ENCODE results near the gene TNIP2.
"Not testable (repeated sequence)": the region's sequence is repeated elsewhere in the genome, so short reads cannot be mapped to it uniquely, and the experiment has no call there.

The TNIP2 gene

DNA sequence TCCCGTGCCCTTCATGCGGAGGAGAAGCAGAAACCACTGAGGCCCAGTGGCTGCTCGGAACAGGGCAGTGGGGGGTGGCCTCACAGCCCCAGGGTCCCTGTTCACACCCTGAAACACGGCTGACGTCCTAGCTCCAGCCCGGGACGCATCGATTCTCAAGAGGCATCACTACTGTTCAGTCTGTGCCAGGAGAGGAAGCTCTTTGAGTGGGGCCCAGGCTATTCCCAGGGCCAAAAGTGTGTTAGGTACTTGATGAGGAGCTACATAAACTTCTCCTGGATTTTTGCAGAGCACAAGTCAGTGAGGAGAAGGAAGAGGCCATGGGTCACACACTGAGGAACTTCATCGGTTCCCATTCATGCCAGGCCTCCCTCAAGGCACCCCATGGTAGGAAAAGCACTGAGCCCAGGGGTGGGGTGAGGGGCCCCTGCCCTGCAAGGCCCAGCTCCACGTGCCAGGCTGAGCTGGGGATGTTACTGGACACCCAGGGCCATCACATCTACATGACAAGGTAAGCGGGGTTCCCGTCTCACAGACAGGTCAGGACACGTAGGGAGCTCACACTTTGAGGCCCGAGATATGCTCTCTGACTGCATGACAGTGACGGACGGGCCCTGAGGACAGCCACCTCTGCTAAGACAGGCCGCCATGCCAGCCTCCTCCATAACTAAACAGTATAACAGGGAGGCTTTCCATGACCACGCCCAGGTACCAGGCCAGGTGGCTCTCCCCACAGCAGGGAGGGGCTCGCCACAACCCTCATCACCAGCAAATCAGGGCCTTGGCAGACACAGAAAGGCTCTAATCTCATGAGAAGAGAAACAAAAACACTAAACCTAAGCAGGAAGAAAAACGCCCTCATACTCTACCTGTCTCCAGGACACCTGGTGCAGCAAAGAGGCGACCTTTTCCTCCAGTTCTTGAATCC lies 12.4 kb downstream of the TNIP2 start:
- no peak for DNase-seq

GRCh38 chr4:2742823-2743517 lies 13.2 kb downstream of the TNIP2 start:
- DNase-seq, result no peak

GRCh38 chr4:2742081-2742822 lies 13.9 kb downstream of the TNIP2 start:
- DNase-seq, result no peak

GRCh38 chr4:2741626-2742025 lies 14.5 kb downstream of the TNIP2 start:
- no peak for DNase-seq

GRCh38 chr4:2738296-2738695 lies 17.8 kb downstream of the TNIP2 start:
- DNase-seq, result not testable (repeated sequence)

DNA sequence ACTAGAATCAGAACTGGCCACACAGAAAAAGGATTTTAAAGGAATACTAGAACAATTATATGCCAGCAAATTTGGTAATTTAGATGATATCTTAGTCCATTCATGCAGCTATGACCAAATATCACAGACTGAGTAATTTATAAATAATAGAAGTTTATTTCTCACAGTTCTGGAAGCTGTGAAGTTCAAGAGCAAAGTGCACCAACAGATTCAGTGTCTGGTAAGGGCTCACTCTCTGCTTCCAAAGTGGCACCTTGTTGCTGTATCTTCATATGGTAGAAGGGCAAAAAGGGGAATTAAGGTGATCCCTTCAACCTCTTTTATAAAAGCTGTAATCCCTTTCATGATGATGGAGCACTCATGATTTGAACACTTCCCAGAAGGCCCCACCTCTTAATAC lies 20.3 kb downstream of the TNIP2 start:
- DNase-seq, result no peak

DNA sequence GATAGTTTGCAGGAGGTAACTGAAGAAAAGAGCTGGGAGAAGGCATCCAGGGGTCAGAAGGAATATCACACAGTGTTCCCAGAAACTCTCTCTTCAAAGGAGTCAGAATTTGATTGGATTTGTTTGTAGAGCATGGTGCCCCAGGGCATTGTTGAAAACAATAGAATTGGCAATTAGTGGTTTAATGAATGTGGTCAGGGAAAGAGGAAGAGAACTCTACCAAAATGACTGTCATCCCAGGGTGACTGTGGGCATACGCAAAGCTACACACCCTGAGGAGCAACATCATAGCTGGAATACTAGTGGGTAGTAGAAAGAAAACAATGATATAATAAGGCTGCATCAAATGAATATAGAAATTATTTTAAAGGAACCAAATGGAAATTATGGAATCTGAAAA lies 21.5 kb downstream of the TNIP2 start:
- DNase-seq, result no peak

DNA sequence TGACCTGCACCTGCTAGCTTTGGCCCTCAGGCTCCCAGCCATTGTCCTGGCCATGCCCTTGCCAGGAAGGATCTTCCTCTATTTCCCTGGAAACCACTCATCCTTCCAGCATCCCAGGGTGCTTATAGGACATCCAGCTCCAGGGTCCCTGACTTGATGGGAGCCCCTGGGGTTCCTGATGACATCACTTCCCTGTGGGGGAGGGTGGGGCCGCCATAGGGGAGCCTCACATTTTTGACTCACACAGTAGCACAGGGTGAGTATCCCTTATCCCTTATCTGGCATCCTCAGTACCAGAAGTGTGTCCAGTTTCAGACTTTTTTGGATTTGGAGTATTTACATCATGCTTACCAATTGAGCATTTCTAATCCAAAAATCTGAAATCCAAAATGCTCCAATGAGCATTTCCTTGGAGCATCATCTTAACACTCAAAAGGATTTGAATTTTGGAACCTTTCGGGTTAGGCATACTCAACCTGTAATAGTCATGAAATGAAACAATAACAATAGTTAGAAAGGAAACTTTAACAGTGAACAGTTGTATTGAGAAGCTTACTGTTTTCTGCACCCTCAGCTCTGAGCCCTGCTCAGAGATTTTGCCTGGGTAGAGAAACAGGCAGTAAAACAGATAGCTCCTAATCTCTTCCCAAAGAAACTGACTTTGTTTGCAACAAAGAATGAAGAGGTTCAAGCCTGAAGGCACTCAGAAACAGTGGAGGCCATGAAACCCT lies 22.1 kb downstream of the TNIP2 start:
- no peak for DNase-seq

GRCh38 chr4:2733001-2733843 lies 22.9 kb downstream of the TNIP2 start:
- no peak for DNase-seq

GRCh38 chr4:2732526-2732925 lies 23.6 kb downstream of the TNIP2 start:
- no peak for DNase-seq

DNA sequence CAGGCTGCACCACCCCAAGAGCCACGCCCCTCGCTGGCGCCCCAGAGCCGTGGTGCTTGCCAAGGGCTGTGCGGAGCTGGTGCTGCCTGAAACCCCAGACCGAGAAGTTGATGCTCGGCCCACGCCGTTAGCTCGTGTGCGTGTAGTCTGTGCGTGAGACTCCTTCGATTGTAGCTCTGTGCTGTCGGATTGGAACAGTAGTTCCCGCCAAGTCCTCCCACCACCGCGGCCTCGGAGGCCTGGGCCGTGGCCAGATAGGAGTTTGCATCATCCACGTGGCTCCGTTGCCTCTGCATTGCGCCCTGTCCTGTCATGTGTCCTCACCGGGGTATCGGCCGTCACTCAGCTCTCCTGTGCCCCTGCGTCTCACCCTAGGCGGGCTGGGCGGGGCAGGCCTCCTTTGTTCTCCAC lies 24.2 kb downstream of the TNIP2 start:
- no peak for DNase-seq

- DNase-seq, result no peak
Measured at GRCh38 chr4:2729533-2729875, 26.6 kb downstream of the TNIP2 start.

- no peak for DNase-seq
Measured at GRCh38 chr4:2728806-2729532, 27.2 kb downstream of the TNIP2 start.

DNA sequence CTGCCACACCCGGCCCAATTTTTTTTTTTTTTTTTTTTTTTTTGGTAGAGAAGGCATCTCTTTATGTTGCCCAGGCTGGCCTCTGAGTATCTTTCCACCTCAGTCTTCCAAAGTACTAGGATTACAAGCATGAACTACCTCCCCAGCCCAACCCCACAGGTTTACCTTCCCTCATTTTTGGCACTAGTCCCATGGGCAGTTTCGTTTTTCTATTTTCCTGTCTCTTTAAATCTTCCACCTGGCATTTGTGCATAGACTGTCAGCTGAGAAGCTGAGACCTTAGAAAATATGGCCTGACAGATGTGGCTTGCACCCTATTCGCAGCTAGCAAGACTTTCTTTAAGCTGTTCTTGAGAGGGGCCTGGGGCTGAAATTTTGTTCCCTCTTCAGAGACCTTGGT lies 27.9 kb downstream of the TNIP2 start:
- no peak for DNase-seq

GRCh38 chr4:2726881-2727280 lies 29.3 kb downstream of the TNIP2 start:
- DNase-seq, result not testable (repeated sequence)

DNA sequence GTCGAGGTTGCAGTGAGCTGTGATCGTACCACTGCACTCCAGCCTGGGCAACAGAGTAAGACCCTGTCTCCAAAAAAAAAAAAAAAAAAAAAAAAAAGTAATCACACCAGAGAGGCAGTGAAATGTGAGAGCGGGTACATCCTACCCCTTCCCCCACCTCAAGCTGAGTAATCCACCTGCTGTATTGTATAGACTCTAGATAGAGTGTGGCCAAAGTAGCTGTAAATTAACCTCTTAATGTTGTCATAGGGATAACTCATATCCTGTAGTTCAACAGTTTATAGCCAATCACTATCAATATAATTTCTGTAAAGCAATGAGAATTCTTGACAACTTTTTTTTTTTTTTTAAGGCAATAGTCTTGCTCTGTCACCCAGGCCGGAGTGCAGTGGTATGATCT lies 30.8 kb downstream of the TNIP2 start:
- DNase-seq, result no peak

DNA sequence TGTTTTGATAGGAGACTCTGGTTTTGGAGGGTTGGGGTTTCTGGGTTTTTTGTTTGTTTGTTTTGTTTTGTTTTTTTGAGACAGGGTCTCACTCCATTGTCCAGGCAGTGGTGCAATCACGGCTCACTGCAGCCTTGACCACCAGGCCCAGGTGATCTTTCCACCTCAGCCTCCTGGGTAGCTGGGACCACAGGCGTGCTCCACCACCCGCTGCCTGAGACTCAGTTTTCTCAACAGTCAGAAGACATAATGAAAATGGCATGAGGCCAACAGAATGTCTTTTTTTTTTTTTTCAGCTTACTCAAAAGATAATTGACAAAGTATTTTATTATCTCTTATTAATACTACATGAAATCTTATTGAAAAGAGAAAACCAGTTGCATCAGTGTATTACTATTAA lies 32.4 kb downstream of the TNIP2 start:
- DNase-seq, result no peak

DNA sequence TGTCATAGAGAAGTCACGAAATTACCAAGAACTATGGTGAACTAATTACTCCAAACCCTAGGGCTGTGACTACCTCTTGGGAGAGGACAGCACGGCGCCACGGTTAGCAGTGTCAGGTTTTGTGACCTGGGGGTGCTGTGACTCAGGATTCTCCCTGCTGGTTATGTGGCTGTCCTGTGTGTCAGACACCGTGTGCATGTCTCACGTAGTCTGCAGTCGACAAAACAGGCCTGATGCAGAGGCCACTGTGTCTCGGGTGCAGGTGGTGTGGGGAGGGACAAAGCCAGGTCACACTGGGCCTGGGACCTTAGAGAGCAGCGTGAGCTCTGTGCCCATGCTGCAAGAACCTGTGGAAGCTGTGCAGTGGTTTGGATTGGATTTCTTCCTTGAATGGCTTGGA lies 34.1 kb downstream of the TNIP2 start:
- no peak for DNase-seq

DNA sequence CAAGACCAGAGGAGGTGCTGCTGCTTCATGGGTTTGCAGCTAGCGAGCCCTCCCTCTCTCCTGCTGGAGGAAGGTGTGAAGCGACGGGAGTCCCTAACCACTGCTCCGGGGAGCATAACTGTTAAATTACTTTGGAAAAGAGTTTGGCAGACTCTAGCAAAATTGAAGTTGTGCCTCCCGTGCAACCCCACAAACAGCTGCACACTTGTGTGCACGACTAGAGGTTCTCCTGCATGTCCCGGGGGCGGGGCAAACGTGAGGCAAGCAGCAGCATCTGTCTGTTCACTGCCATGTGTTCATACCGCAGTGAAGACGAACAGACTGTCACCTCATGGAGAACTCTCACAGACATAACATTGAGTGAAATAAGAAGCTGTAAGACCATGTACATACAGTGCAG lies 34.5 kb downstream of the TNIP2 start:
- DNase-seq, result no peak

GRCh38 chr4:2716236-2716635 lies 39.9 kb downstream of the TNIP2 start:
- DNase-seq, result no peak

- DNase-seq, result no peak
Measured at GRCh38 chr4:2715426-2715825, 40.7 kb downstream of the TNIP2 start.
